Measurements from ENCODE around the gene ZFAND3.

ZFAND3 gene

GRCh38 chr6:37860226-37860839, 40.8 kb downstream of the ZFAND3 start:
- TF ChIP-seq, protein P1, sequence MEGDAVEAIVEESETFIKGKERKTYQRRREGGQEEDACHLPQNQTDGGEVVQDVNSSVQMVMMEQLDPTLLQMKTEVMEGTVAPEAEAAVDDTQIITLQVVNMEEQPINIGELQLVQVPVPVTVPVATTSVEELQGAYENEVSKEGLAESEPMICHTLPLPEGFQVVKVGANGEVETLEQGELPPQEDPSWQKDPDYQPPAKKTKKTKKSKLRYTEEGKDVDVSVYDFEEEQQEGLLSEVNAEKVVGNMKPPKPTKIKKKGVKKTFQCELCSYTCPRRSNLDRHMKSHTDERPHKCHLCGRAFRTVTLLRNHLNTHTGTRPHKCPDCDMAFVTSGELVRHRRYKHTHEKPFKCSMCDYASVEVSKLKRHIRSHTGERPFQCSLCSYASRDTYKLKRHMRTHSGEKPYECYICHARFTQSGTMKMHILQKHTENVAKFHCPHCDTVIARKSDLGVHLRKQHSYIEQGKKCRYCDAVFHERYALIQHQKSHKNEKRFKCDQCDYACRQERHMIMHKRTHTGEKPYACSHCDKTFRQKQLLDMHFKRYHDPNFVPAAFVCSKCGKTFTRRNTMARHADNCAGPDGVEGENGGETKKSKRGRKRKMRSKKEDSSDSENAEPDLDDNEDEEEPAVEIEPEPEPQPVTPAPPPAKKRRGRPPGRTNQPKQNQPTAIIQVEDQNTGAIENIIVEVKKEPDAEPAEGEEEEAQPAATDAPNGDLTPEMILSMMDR (IDR thresholded peaks at IDR 0.05), result peak; percentile 78
- TF ChIP-seq ZFX (IDR thresholded peaks at IDR 0.05; ENCODE audit: borderline replicate concordance), result no peak
- no peak overlapping the region for H3K27ac ChIP-seq

DNA sequence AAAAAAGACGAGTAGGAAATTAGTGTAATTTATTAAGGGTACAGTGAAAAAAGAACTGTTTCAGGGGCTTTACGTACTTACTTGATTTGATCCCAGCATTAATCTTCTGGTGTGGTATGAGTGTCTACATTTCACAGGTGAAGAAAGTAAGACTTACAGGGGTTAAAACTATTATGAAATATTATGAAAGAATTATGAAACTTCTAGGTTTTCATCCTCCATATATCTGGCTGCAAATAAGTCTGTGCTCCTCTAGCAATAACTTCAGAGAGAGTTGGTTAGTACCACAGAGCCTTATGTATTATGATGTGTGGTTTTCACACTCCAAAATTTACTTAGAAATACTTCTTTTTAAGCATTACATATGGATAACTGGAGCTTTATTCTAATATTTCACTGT, 41.9 kb downstream of the ZFAND3 start:
- TF ChIP-seq, protein P1 (IDR thresholded peaks at IDR 0.05), result no peak
- H3K27ac ChIP-seq, result no peak overlapping the region

- no peak overlapping the region for H3K27ac ChIP-seq
Observed at GRCh38 chr6:37862430-37862829, 42.9 kb downstream of the ZFAND3 start.

GRCh38 chr6:37862992-37863391, 43.5 kb downstream of the ZFAND3 start:
- H3K27ac ChIP-seq, result no peak overlapping the region
- TF ChIP-seq ZFX (IDR thresholded peaks at IDR 0.05; ENCODE audit: borderline replicate concordance), result no peak
- TF ChIP-seq, protein P1 (IDR thresholded peaks at IDR 0.05), result no peak

More at GRCh38 chr6:37862430-37862829, 42.9 kb downstream of the ZFAND3 start:
- TF ChIP-seq ZFX (IDR thresholded peaks at IDR 0.05; ENCODE audit: borderline replicate concordance), result no peak
- TF ChIP-seq, protein P1 (IDR thresholded peaks at IDR 0.05), result no peak

GRCh38 chr6:37864250-37864649, 44.7 kb downstream of the ZFAND3 start:
- TF ChIP-seq, protein P1 (IDR thresholded peaks at IDR 0.05), result no peak
- TF ChIP-seq ZFX (IDR thresholded peaks at IDR 0.05; ENCODE audit: borderline replicate concordance), result no peak
- H3K27ac ChIP-seq, result no peak overlapping the region

- no peak overlapping the region for H3K27ac ChIP-seq
- TF ChIP-seq, protein P1 (IDR thresholded peaks at IDR 0.05), result no peak
- TF ChIP-seq ZFX (IDR thresholded peaks at IDR 0.05; ENCODE audit: borderline replicate concordance), result no peak
Observed at GRCh38 chr6:37865504-37865903, 46.0 kb downstream of the ZFAND3 start.

- TF ChIP-seq ZFX (IDR thresholded peaks at IDR 0.05; ENCODE audit: borderline replicate concordance), result no peak
- TF ChIP-seq, protein P1 (IDR thresholded peaks at IDR 0.05), result no peak
- no peak overlapping the region for H3K27ac ChIP-seq
Observed at GRCh38 chr6:37866590-37867507, 47.3 kb downstream of the ZFAND3 start.
